ENCODE measurements around the gene PXDC1. TPM values are rescaled to one million over a fixed set of nuclear protein-coding genes. Genes with fewer than 3 reads are reported as not detected.
"Not testable (repeated sequence)": the region's sequence is repeated elsewhere in the genome, so short reads cannot be mapped to it uniquely, and the experiment has no call there.

PXDC1 gene
- total and polyA plus RNA-seq, 5 experiments from 2014 or later: 0.16 to 0.18 TPM; not detected in 3

GRCh38 chr6:3765415-3765814 is 13.9 kb upstream of the PXDC1 start:
- H3K9me3 Mint-ChIP-seq: no peaks in the 10 kb centered on the region
- DNase-seq (no peak), ATAC-seq (no peak)
- no peak overlapping the region for H3K27ac Mint-ChIP-seq
- H3K36me3 Mint-ChIP-seq: no peaks in the 10 kb centered on the region
- H3K4me3 Mint-ChIP-seq: no peak overlapping the region
- peaks cover 0 to 14% (median 0%) of the 10 kb centered on the region in 4 donors for H3K4me1 Mint-ChIP-seq
- POLR2A ChIA-PET: no interaction called here
- H3K27me3 Mint-ChIP-seq: peaks cover 5 to 46% (median 20%) of the 10 kb centered on the region in 5 donors

GRCh38 chr6:3764516-3765335 is 13.2 kb upstream of the PXDC1 start:
- Mint-ChIP-seq H3K27me3 (peaks cover 5 to 39% (median 20%) of the 10 kb centered on the region in 5 donors), H3K36me3 (no peaks in the 10 kb centered on the region), H3K4me3 (no peak overlapping the region), H3K9me3 (no peaks in the 10 kb centered on the region), H3K4me1 (peaks cover 0 to 14% (median 0%) of the 10 kb centered on the region in 4 donors), H3K27ac (no peak overlapping the region)
- DNase-seq (no peak), ATAC-seq (no peak)
- POLR2A ChIA-PET: no interaction called here

GRCh38 chr6:3762852-3763251 is 11.3 kb upstream of the PXDC1 start:
- no peaks in the 10 kb centered on the region for H3K36me3 Mint-ChIP-seq
- H3K4me3 Mint-ChIP-seq: no peak overlapping the region
- H3K9me3 Mint-ChIP-seq: no peaks in the 10 kb centered on the region
- peaks cover 0 to 10% (median 0%) of the 10 kb centered on the region in 4 donors for H3K4me1 Mint-ChIP-seq
- H3K27me3 Mint-ChIP-seq: peaks cover 4 to 30% (median 12%) of the 10 kb centered on the region in 5 donors
- POLR2A ChIA-PET: no interaction called here
- ATAC-seq (no peak), DNase-seq (no peak)
- H3K27ac Mint-ChIP-seq: no peak overlapping the region

GRCh38 chr6:3762359-3762758 is 10.8 kb upstream of the PXDC1 start:
- DNase-seq: no peak
- H3K4me1 Mint-ChIP-seq: peaks cover 0 to 8% (median 0%) of the 10 kb centered on the region in 4 donors
- POLR2A ChIA-PET: no interaction called here
- no peak overlapping the region for H3K4me3 Mint-ChIP-seq
- peaks cover 3 to 25% (median 10%) of the 10 kb centered on the region in 5 donors for H3K27me3 Mint-ChIP-seq
- H3K36me3 Mint-ChIP-seq: no peaks in the 10 kb centered on the region
- H3K27ac Mint-ChIP-seq: no peak overlapping the region
- no peak for ATAC-seq
- no peaks in the 10 kb centered on the region for H3K9me3 Mint-ChIP-seq

GRCh38 chr6:3761989-3762270 is 10.4 kb upstream of the PXDC1 start:
- H3K9me3 Mint-ChIP-seq: no peaks in the 10 kb centered on the region
- H3K27me3 Mint-ChIP-seq: peaks cover 3 to 21% (median 8%) of the 10 kb centered on the region in 5 donors
- DNase-seq (no peak), ATAC-seq (no peak)
- H3K4me3 Mint-ChIP-seq: no peak overlapping the region
- peaks cover 0 to 8% (median 0%) of the 10 kb centered on the region in 4 donors for H3K4me1 Mint-ChIP-seq
- POLR2A ChIA-PET: no interaction called here
- H3K36me3 Mint-ChIP-seq: no peaks in the 10 kb centered on the region
- no peak overlapping the region for H3K27ac Mint-ChIP-seq

GRCh38 chr6:3759646-3760232 is 8.2 kb upstream of the PXDC1 start:
- DNase-seq (no peak), ATAC-seq (no peak)
- no peaks in the 10 kb centered on the region for H3K36me3 Mint-ChIP-seq
- POLR2A ChIA-PET: no interaction called here
- peaks cover 0 to 4% (median 0%) of the 10 kb centered on the region in 5 donors for H3K27me3 Mint-ChIP-seq
- H3K4me1 Mint-ChIP-seq: no peaks in the 10 kb centered on the region
- no peak overlapping the region for H3K4me3 Mint-ChIP-seq
- H3K27ac Mint-ChIP-seq: no peak overlapping the region
- no peaks in the 10 kb centered on the region for H3K9me3 Mint-ChIP-seq

- H3K36me3 Mint-ChIP-seq: no peaks in the 10 kb centered on the region
- no peaks in the 10 kb centered on the region for H3K4me1 Mint-ChIP-seq
- DNase-seq: no peak
- no peak overlapping the region for H3K27ac Mint-ChIP-seq
- no peak for ATAC-seq
- H3K4me3 Mint-ChIP-seq: no peak overlapping the region
- POLR2A ChIA-PET: no interaction called here
- H3K27me3 Mint-ChIP-seq: peaks cover 0 to 14% (median 7%) of the 10 kb centered on the region in 5 donors
- no peaks in the 10 kb centered on the region for H3K9me3 Mint-ChIP-seq
These were observed 7.3 kb upstream of the PXDC1 start for GRCh38 chr6:3758842-3759144.

- DNase-seq, H3K4me3 Mint-ChIP-seq, ATAC-seq, H3K27ac Mint-ChIP-seq, H3K4me1 Mint-ChIP-seq, H3K36me3 Mint-ChIP-seq, POLR2A ChIA-PET, H3K9me3 Mint-ChIP-seq: not testable (repeated sequence)
- peaks cover 3 to 19% (median 13%) of the 10 kb centered on the region in 5 donors for H3K27me3 Mint-ChIP-seq
These were observed 6.7 kb upstream of the PXDC1 start for GRCh38 chr6:3757998-3758841.

- H3K9me3 Mint-ChIP-seq: no peaks in the 10 kb centered on the region
- no peak overlapping the region for H3K4me3 Mint-ChIP-seq
- POLR2A ChIA-PET: no interaction called here
- peaks cover 3 to 6% (median 4%) of the 10 kb centered on the region in 4 donors for H3K4me1 Mint-ChIP-seq
- H3K36me3 Mint-ChIP-seq: no peaks in the 10 kb centered on the region
- H3K27me3 Mint-ChIP-seq: peaks cover 10 to 25% (median 18%) of the 10 kb centered on the region in 5 donors
- DNase-seq (no peak), ATAC-seq (no peak)
- no peak overlapping the region for H3K27ac Mint-ChIP-seq
These were observed 5.7 kb upstream of the PXDC1 start for GRCh38 chr6:3757241-3757641.

- Mint-ChIP-seq H3K27me3 (peaks cover 10 to 25% (median 16%) of the 10 kb centered on the region in 5 donors), H3K36me3 (no peaks in the 10 kb centered on the region), H3K4me1 (peaks cover 3 to 6% (median 4%) of the 10 kb centered on the region in 4 donors), H3K4me3 (no peak overlapping the region), H3K9me3 (no peaks in the 10 kb centered on the region), H3K27ac (no peak overlapping the region)
- POLR2A ChIA-PET: no interaction called here
- no peak for ATAC-seq
- no peak for DNase-seq
These were observed 5.0 kb upstream of the PXDC1 start for GRCh38 chr6:3756546-3756945.

GRCh38 chr6:3755637-3756545 is 4.4 kb upstream of the PXDC1 start:
- H3K27me3 Mint-ChIP-seq: peaks cover 10 to 27% (median 16%) of the 10 kb centered on the region in 5 donors
- H3K9me3 Mint-ChIP-seq: no peaks in the 10 kb centered on the region
- H3K36me3 Mint-ChIP-seq: no peaks in the 10 kb centered on the region
- ATAC-seq: no peak
- peaks cover 3 to 6% (median 4%) of the 10 kb centered on the region in 4 donors for H3K4me1 Mint-ChIP-seq
- no peak for DNase-seq
- no peak overlapping the region for H3K4me3 Mint-ChIP-seq
- no peak overlapping the region for H3K27ac Mint-ChIP-seq
- POLR2A ChIA-PET: no interaction called here

- no peak for DNase-seq
- POLR2A ChIA-PET: no interaction called here
These were observed 3.3 kb upstream of the PXDC1 start for GRCh38 chr6:3754776-3755175.

More at GRCh38 chr6:3754776-3755175, 3.3 kb upstream of the PXDC1 start:
- H3K4me3 Mint-ChIP-seq: no peak overlapping the region
- peaks cover 14 to 34% (median 16%) of the 10 kb centered on the region in 5 donors for H3K27me3 Mint-ChIP-seq
- H3K27ac Mint-ChIP-seq: no peak overlapping the region
- ATAC-seq: no peak
- peaks cover 0 to 2% (median 0%) of the 10 kb centered on the region in 3 donors for H3K36me3 Mint-ChIP-seq
- H3K4me1 Mint-ChIP-seq: peaks cover 3 to 8% (median 4%) of the 10 kb centered on the region in 4 donors
- no peaks in the 10 kb centered on the region for H3K9me3 Mint-ChIP-seq

All from naive thymus-derived CD8-positive, alpha-beta T cell (primary cell).